DND-41 (cell line): ENCODE results near the gene TTC28.

Experiments
- ATAC-seq: fragments of 200-7000 bp; cut with Tn5 transposase; 3 replicates; pipeline ENCODE4 v1.9.1; 2021; ENCODE audit warnings: low read depth; ENCODE audit not compliant: insufficient read depth
- DNase-seq: peaks from one replicate; pipeline ENCODE4 v3.0.0-alpha.2; 2020
- H2AFZ ChIP-seq: 2 replicates; pipeline ENCODE4 v1.6.0; 2012; ENCODE audit warnings: low read depth, low read length
- H3K27ac ChIP-seq: 2 replicates; pipeline ENCODE4 v1.5.1; 2012; ENCODE audit warnings: low read length, inconsistent platforms
- H3K27me3 ChIP-seq: fragments of 200-600 bp; sonication (generic); 2 replicates; pipeline ENCODE4 v1.6.0; 2012; ENCODE audit warnings: low read length, mild to moderate bottlenecking, inconsistent platforms; ENCODE audit not compliant: insufficient read depth, poor library complexity
- H3K36me3 ChIP-seq: 2 replicates; pipeline ENCODE4 v1.5.1; 2012; ENCODE audit warnings: low read length, inconsistent platforms; ENCODE audit not compliant: insufficient read depth
- H3K4me1 ChIP-seq: 2 replicates; pipeline ENCODE4 v1.5.1; 2012; ENCODE audit warnings: mild to moderate bottlenecking, low read length; ENCODE audit not compliant: insufficient read depth
- H3K4me2 ChIP-seq: 2 replicates; pipeline ENCODE4 v1.6.0; 2012; ENCODE audit warnings: mild to moderate bottlenecking, moderate library complexity, low read length, inconsistent platforms; ENCODE audit not compliant: insufficient read depth
- H3K4me3 ChIP-seq, 2 experiments: fragments of 200-600 bp in 1 of 2; shearing (Covaris generic) in 1 of 2; 2 replicates each; pipeline ENCODE4 v1.5.1; 2012 to 2016; ENCODE audit warnings: inconsistent platforms in 2 of 2, low read length in 2 of 2, mild to moderate bottlenecking in 2 of 2, low read depth in 1 of 2, moderate library complexity in 1 of 2
- H3K79me2 ChIP-seq: 2 replicates; pipeline ENCODE4 v1.6.0; 2012; ENCODE audit warnings: low read length, inconsistent platforms; ENCODE audit not compliant: insufficient read depth
- H3K9ac ChIP-seq: 2 replicates; pipeline ENCODE4 v1.6.0; 2012; ENCODE audit warnings: low read depth, mild to moderate bottlenecking, inconsistent platforms, low read length, moderate library complexity
- H3K9me3 ChIP-seq: 2 replicates; pipeline ENCODE4 v1.5.1; 2012; ENCODE audit warnings: low read length, moderate library complexity, mild to moderate bottlenecking, inconsistent platforms; ENCODE audit not compliant: insufficient read depth, severe bottlenecking
- H4K20me1 ChIP-seq: 2 replicates; pipeline ENCODE4 v1.6.0; 2012; ENCODE audit warnings: low read length; ENCODE audit not compliant: insufficient read depth
- CTCF ChIP-seq: IDR thresholded peaks from 2 replicates; pipeline ENCODE4 v1.5.1; 2012; ENCODE audit warnings: borderline replicate concordance, low read length, moderate library complexity, mild to moderate bottlenecking; ENCODE audit not compliant: poor library complexity, severe bottlenecking; ENCODE audit errors: extremely low read depth
- EZH2 ChIP-seq: IDR thresholded peaks from 3 replicates; pipeline ENCODE4 v1.6.1; 2012; ENCODE audit warnings: borderline replicate concordance, low read depth, mild to moderate bottlenecking, moderate library complexity, low read length, inconsistent platforms; ENCODE audit not compliant: severe bottlenecking

TTC28 gene

GRCh38 chr22:28329186-28330073 lies 350.2 kb downstream of the TTC28 start:
- no peaks in the 10 kb centered on the region for H3K9me3 ChIP-seq
- DNase-seq (no peak), ATAC-seq (no peak)
- H3K27ac ChIP-seq, result no peak overlapping the region
- H4K20me1 ChIP-seq, result peaks cover 9% of the 10 kb centered on the region; the same call in 1 of the 2 replicates
- no peak for TF ChIP-seq CTCF
- no peak for TF ChIP-seq EZH2
- no peak overlapping the region for H3K4me3 ChIP-seq
- peaks cover 7% of the 10 kb centered on the region for H3K4me1 ChIP-seq
- H3K27me3 ChIP-seq, result no peaks in the 10 kb centered on the region
- H2AFZ ChIP-seq, result no peak overlapping the region
- no peak overlapping the region for H3K4me2 ChIP-seq
- no peaks in the 10 kb centered on the region for H3K36me3 ChIP-seq
- H3K9ac ChIP-seq, result no peak overlapping the region
- H3K79me2 ChIP-seq, result peaks cover 74% of the 10 kb centered on the region

DNA sequence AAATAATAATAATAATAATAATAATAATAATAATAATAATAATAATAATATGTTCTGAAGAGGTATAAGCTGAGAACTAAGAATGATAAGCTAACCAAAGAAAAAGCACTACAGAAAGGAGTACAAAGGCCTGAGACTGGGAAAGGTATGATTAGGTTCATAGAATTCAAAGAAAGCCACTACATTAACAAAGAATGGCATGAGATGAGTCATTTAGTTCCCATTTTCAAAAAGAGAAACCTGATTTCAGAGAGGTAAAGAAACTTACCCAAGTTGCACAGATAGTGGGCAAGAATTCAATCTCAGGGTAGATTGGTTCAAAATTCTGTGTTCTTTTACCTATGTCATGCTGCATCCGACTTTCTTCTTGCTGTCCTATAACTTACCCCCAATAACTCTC lies 350.9 kb downstream of the TTC28 start:
- Histone ChIP-seq H3K79me2 (peaks cover 79% of the 10 kb centered on the region), H3K9ac (no peak overlapping the region), H3K4me3 (no peak overlapping the region), H3K9me3 (no peaks in the 10 kb centered on the region), H3K4me2 (no peak overlapping the region), H3K27ac (no peak overlapping the region), H4K20me1 (peaks cover 9% of the 10 kb centered on the region; the same call in 1 of the 2 replicates), H3K4me1 (peaks cover 7% of the 10 kb centered on the region), H3K36me3 (no peaks in the 10 kb centered on the region), H2AFZ (no peak overlapping the region), H3K27me3 (no peaks in the 10 kb centered on the region)
- no peak for TF ChIP-seq EZH2
- TF ChIP-seq CTCF, result no peak
- no peak for ATAC-seq
- DNase-seq, result no peak

DNA sequence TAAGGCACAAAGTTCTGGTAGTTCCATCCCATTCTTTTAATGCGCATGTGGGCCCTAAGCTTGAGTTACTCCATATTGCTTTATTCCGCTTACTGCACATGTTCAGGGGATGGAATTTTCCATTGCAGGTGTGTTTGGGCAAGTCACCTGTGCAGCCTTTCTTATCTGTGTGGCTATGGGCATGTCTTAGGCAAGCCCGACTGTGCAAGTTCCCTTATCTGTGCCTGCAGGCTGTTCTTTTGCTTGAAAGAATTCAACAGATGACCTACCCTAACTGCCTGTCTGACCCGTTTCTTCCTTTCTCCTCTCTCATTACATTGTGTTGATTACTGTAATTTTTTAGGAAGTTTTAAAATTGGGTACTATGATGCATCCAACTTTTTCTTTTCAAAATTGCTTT lies 363.6 kb downstream of the TTC28 start:
- no peak for DNase-seq
- Histone ChIP-seq H3K4me3 (no peak overlapping the region), H3K27me3 (no peaks in the 10 kb centered on the region), H2AFZ (no peak overlapping the region), H3K36me3 (no peaks in the 10 kb centered on the region; the same call in 1 of the 2 replicates), H3K4me2 (no peak overlapping the region), H3K4me1 (no peaks in the 10 kb centered on the region), H3K79me2 (peaks cover 67% of the 10 kb centered on the region), H3K9me3 (no peaks in the 10 kb centered on the region), H3K27ac (no peak overlapping the region), H4K20me1 (peaks cover 4% of the 10 kb centered on the region; the same call in 1 of the 2 replicates), H3K9ac (no peak overlapping the region)
- no peak for ATAC-seq
- no peak for TF ChIP-seq EZH2
- no peak for TF ChIP-seq CTCF
